A673 (cell line): ENCODE results near the gene RANBP2. TPM values are rescaled to one million over a fixed set of nuclear protein-coding genes. Genes with fewer than 3 reads are reported as not detected.

Experiments used
- BruUV-seq: library from RNA; stranded (reverse); fragments of 400-500 nt; replicated peaks from 2 replicates; lab custom pipeline; 2021; lab: Mats Ljungman, UMichigan
- CTCF ChIA-PET: fragments of 300-600 bp; sonication (Branson Sonifier 250); formaldehyde crosslinking; loops from one replicate; lab custom pipeline; 2022; ENCODE audit warnings: antibody characterized with exemption; lab: Charles Lee
- POLR2A ChIA-PET: fragments of 300-600 bp; sonication (Branson Sonifier 250); formaldehyde crosslinking; loops from one replicate; lab custom pipeline; 2022; ENCODE audit warnings: antibody characterized with exemption; ENCODE audit not compliant: low non-redundant PET; lab: Charles Lee
- DNase-seq: peaks from one replicate; pipeline ENCODE4 v3.0.0-alpha.2; 2015; ENCODE audit warnings: low spot score
- H3K27ac ChIP-seq: fragments of 200-600 bp; sonication (generic); 2 replicates; pipeline ENCODE4 v1.5.1; 2016; ENCODE audit warnings: mixed run types, low read depth, mild to moderate bottlenecking, mixed read lengths, antibody characterized with exemption, low read length; ENCODE audit not compliant: poor library complexity, severe bottlenecking
- H3K27me3 ChIP-seq: fragments of 200-600 bp; sonication (generic); replicated peaks from 2 replicates; pipeline ENCODE4 v1.6.1; 2017; ENCODE audit warnings: mixed run types, low read depth, mild to moderate bottlenecking, mixed read lengths, antibody characterized with exemption, low read length; ENCODE audit not compliant: insufficient read depth, poor library complexity
- H3K36me3 ChIP-seq: fragments of 200-600 bp; sonication (generic); 2 replicates; pipeline ENCODE4 v1.6.1; 2016; ENCODE audit warnings: mixed run types, mild to moderate bottlenecking, mixed read lengths, antibody characterized with exemption, low read length; ENCODE audit not compliant: insufficient read depth, poor library complexity, severe bottlenecking
- H3K4me1 ChIP-seq: fragments of 200-600 bp; sonication (generic); 2 replicates; pipeline ENCODE4 v1.6.1; 2017; ENCODE audit warnings: mixed run types, mild to moderate bottlenecking, mixed read lengths, antibody characterized with exemption, low read length; ENCODE audit not compliant: insufficient read depth, poor library complexity, severe bottlenecking
- H3K4me3 ChIP-seq: fragments of 200-600 bp; sonication (generic); 2 replicates; pipeline ENCODE4 v1.5.1; 2016; ENCODE audit warnings: low read depth, mixed run types, mild to moderate bottlenecking, mixed read lengths, low read length; ENCODE audit not compliant: poor library complexity, severe bottlenecking
- H3K9me3 ChIP-seq: fragments of 200-600 bp; sonication (generic); 2 replicates; pipeline ENCODE4 v1.6.1; 2016; ENCODE audit warnings: mixed run types, low read depth, mild to moderate bottlenecking, mixed read lengths, antibody characterized with exemption, low read length; ENCODE audit not compliant: poor library complexity, severe bottlenecking
- CTCF ChIP-seq: fragments of 300-800, 200-600 bp; sonication (generic); conservative IDR thresholded peaks from 2 replicates; pipeline ENCODE4 v1.5.1; 2017; ENCODE audit warnings: low read depth, mild to moderate bottlenecking, antibody characterized with exemption, low read length, moderate library complexity, mixed read lengths
- EZH2 ChIP-seq: fragments of 200-600 bp; sonication (generic); IDR thresholded peaks from 2 replicates; pipeline ENCODE4 v1.6.1; 2017; ENCODE audit warnings: borderline replicate concordance, low read depth, mild to moderate bottlenecking, mixed read lengths, antibody characterized with exemption, low read length; ENCODE audit not compliant: poor library complexity, severe bottlenecking
- intact Hi-C: fragments of 100-400 bp; cut with micrococcal nuclease; formaldehyde crosslinking; loops from one replicate; pipeline ENCODE4 v1.10.0; 2022; ENCODE audit not compliant: unreplicated experiment
- total RNA-seq: library from RNA; stranded (reverse); gene quantifications from 2 replicates; pipeline ENCODE4 v1.2.3, GENCODE V29; 2021

RANBP2 gene
- total RNA-seq, 1 experiment from 2014 or later: 92.3 TPM

GRCh38 chr2:108833219-108833618 lies 113.9 kb downstream of the RANBP2 start:
- no peak for DNase-seq
- Histone ChIP-seq H3K27me3 (no peaks in the 10 kb centered on the region), H3K4me1 (no peaks in the 10 kb centered on the region), H3K27ac (no peak overlapping the region), H3K36me3 (no peaks in the 10 kb centered on the region), H3K4me3 (no peak overlapping the region), H3K9me3 (peaks cover 6% of the 10 kb centered on the region)
- ChIA-PET CTCF (no interaction called here), POLR2A (no interaction called here)
- intact Hi-C loops: no loop called here
- no TSS peak for BruUV-seq
- TF ChIP-seq CTCF (no peak), EZH2 (no peak)

GRCh38 chr2:108834620-108835019 lies 115.3 kb downstream of the RANBP2 start:
- Histone ChIP-seq H3K4me1 (no peaks in the 10 kb centered on the region), H3K36me3 (peaks cover 9% of the 10 kb centered on the region), H3K9me3 (peaks cover 6% of the 10 kb centered on the region), H3K4me3 (no peak overlapping the region), H3K27ac (no peak overlapping the region), H3K27me3 (no peaks in the 10 kb centered on the region)
- POLR2A ChIA-PET: no interaction called here
- no TSS peak for BruUV-seq
- no peak for DNase-seq
- CTCF ChIA-PET: no interaction called here
- TF ChIP-seq EZH2 (no peak), CTCF (no peak)
- intact Hi-C loops: no loop called here

- Histone ChIP-seq H3K27ac (no peak overlapping the region), H3K9me3 (peaks cover 6% of the 10 kb centered on the region), H3K27me3 (no peaks in the 10 kb centered on the region), H3K4me1 (no peaks in the 10 kb centered on the region), H3K36me3 (peaks cover 11% of the 10 kb centered on the region), H3K4me3 (no peak overlapping the region)
- no TSS peak for BruUV-seq
- CTCF ChIA-PET: no interaction called here
- POLR2A ChIA-PET: no interaction called here
- intact Hi-C loops: no loop called here
- TF ChIP-seq CTCF: no peak
- no peak for TF ChIP-seq EZH2
- DNase-seq: no peak
Observed at GRCh38 chr2:108835040-108835439, 115.8 kb downstream of the RANBP2 start.

Other genes starting within 250 kb of the RANBP2 start
- 42.9 and 43.9 TPM in 2 replicates for gene LIMS1, start 185.0 kb upstream of the RANBP2 start, total RNA-seq
- 25.5 and 25.8 TPM in 2 replicates for gene CCDC138, start 67.3 kb downstream of the RANBP2 start, total RNA-seq